Stimulated activated CD4-positive, alpha-beta T cell treated with anti-CD3 and anti-CD28 coated beads, Interleukin-1b, Interleukin-23, amount 100 ng/mL, for 1 hour (primary cell): ENCODE measurements around the gene NACA.
"Not testable (repeated sequence)": the region's sequence is repeated elsewhere in the genome, so short reads cannot be mapped to it uniquely, and the experiment has no call there.

ENCODE experiments used
- DNase-seq, 2 donors: peaks; one replicate each; pipeline ENCODE4 v3.0.0-alpha.2; 2020; ENCODE audit warnings: low read depth in 2 of 2

NACA gene

GRCh38 chr12:56724701-56724971 is 463 bp downstream of the NACA start:
- no peak for DNase-seq

GRCh38 chr12:56723889-56724700 is 1.0 kb downstream of the NACA start:
- no peak for DNase-seq

GRCh38 chr12:56723352-56723751 is 1.7 kb downstream of the NACA start:
- no peak for DNase-seq

GRCh38 chr12:56722832-56723231 is 2.3 kb downstream of the NACA start:
- no peak for DNase-seq

- no peak for DNase-seq
Measured at GRCh38 chr12:56721721-56722120, 3.4 kb downstream of the NACA start.

- DNase-seq = no peak
Measured at GRCh38 chr12:56721216-56721615, 3.9 kb downstream of the NACA start.

GRCh38 chr12:56720731-56721151 is 4.4 kb downstream of the NACA start:
- DNase-seq = no peak

- no peak for DNase-seq
Measured at GRCh38 chr12:56719056-56719455, 6.0 kb downstream of the NACA start.

GRCh38 chr12:56718636-56719035 is 6.5 kb downstream of the NACA start:
- DNase-seq = no peak

GRCh38 chr12:56718149-56718548 is 7.0 kb downstream of the NACA start:
- DNase-seq = no peak

GRCh38 chr12:56716933-56717880 is 7.9 kb downstream of the NACA start:
- no peak for DNase-seq

- no peak for DNase-seq
Measured at GRCh38 chr12:56716458-56716857, 8.6 kb downstream of the NACA start.

- DNase-seq = no peak
Measured at GRCh38 chr12:56715798-56716197, 9.3 kb downstream of the NACA start.

- DNase-seq = no peak
Measured at GRCh38 chr12:56714431-56714929, 10.6 kb downstream of the NACA start.

- no peak for DNase-seq
Measured at GRCh38 chr12:56713345-56713744, 11.8 kb downstream of the NACA start.

GRCh38 chr12:56709759-56710376 is 15.2 kb downstream of the NACA start:
- DNase-seq = no peak

GRCh38 chr12:56704522-56704921 is 20.6 kb downstream of the NACA start:
- not testable (repeated sequence) for DNase-seq

- DNase-seq = no peak
Measured at GRCh38 chr12:56699020-56699661, 26.0 kb downstream of the NACA start.

GRCh38 chr12:56695327-56696101 is 29.6 kb downstream of the NACA start:
- DNase-seq = no peak

- DNase-seq = no peak
Measured at GRCh38 chr12:56694161-56694560, 30.9 kb downstream of the NACA start.

GRCh38 chr12:56688846-56689109 is 36.3 kb downstream of the NACA start:
- no peak for DNase-seq
